GM12801 (cell line): Measurements from ENCODE around the gene PDE6A.

Experiments used
- CTCF ChIP-seq: IDR thresholded peaks from one replicate; pipeline ENCODE4 v1.5.1; 2011; ENCODE audit warnings: control low read depth; ENCODE audit not compliant: insufficient read length; ENCODE audit errors: extremely low read depth

The PDE6A gene

GRCh38 chr5:149873896-149874295 lies 70.7 kb downstream of the PDE6A start:
- no peak for TF ChIP-seq CTCF

GRCh38 chr5:149872351-149873040 lies 72.1 kb downstream of the PDE6A start:
- TF ChIP-seq CTCF: no peak

- TF ChIP-seq CTCF: no peak
These were observed 73.1 kb downstream of the PDE6A start for GRCh38 chr5:149871471-149871870.

- TF ChIP-seq CTCF: no peak
These were observed 73.9 kb downstream of the PDE6A start for GRCh38 chr5:149870697-149871096.

- TF ChIP-seq CTCF: no peak
These were observed 74.4 kb downstream of the PDE6A start for GRCh38 chr5:149870232-149870631.

- TF ChIP-seq CTCF: no peak
These were observed 75.2 kb downstream of the PDE6A start for GRCh38 chr5:149869411-149869821.

- no peak for TF ChIP-seq CTCF
These were observed 78.8 kb downstream of the PDE6A start for GRCh38 chr5:149865746-149866145.

GRCh38 chr5:149863830-149864229 lies 80.8 kb downstream of the PDE6A start:
- no peak for TF ChIP-seq CTCF
